Measurements from ENCODE around the gene SNF8. TPM values are rescaled to one million over a fixed set of nuclear protein-coding genes. Genes with fewer than 3 reads are reported as not detected.
A peak's percentile ranks its signal among the peaks of the same experiment; 100 is the strongest.
"Not testable (repeated sequence)": the region's sequence is repeated elsewhere in the genome, so short reads cannot be mapped to it uniquely, and the experiment has no call there.

The SNF8 gene
- total RNA-seq, 1 donor, result 63.7 TPM

DNA sequence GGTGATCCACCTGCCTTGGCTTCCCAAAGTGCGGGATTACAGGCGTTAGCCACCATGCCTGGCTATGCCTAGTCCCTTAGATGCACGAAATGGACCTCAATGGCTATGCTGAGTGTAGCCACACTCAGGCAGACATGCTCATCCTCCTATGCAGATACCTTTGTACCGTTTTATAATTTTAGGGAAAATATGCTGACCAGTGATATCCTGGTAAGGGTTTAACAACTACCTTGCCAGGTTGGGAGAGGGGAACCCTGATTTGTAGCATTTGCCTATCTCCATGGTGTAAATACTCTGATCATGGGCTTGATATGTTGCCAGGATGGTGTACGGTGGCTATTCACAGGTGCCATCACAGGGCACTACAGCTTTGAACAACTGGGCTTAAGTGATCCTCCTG lies 6.9 kb upstream of the SNF8 start:
- Histone ChIP-seq H3K27me3 (ENCODE audit: insufficient read depth, low read length) (no peaks in the 10 kb centered on the region), H3K9me3 (ENCODE audit: low read depth, low read length) (no peaks in the 10 kb centered on the region), H3K36me3 (ENCODE audit: insufficient read depth, low read length) (no peaks in the 10 kb centered on the region), H4K20me1 (ENCODE audit: insufficient read depth, low read length) (no peaks in the 10 kb centered on the region), H2AFZ (ENCODE audit: low read length) (peak overlapping the region; percentile 37), H3K4me1 (ENCODE audit: insufficient read depth, low read length) (no peaks in the 10 kb centered on the region), H3K4me3 (ENCODE audit: insufficient read depth, low read length) (no peak overlapping the region), H3K4me2 (ENCODE audit: insufficient read depth, low read length) (no peak overlapping the region), H3K27ac (ENCODE audit: low read depth, low read length) (no peak overlapping the region), H3K79me2 (ENCODE audit: insufficient read depth, low read length) (no peaks in the 10 kb centered on the region)
- peak; percentile 32 for DNase-seq (ENCODE audit: insufficient read length, low spot score, missing footprints)
- TF ChIP-seq, protein P1, sequence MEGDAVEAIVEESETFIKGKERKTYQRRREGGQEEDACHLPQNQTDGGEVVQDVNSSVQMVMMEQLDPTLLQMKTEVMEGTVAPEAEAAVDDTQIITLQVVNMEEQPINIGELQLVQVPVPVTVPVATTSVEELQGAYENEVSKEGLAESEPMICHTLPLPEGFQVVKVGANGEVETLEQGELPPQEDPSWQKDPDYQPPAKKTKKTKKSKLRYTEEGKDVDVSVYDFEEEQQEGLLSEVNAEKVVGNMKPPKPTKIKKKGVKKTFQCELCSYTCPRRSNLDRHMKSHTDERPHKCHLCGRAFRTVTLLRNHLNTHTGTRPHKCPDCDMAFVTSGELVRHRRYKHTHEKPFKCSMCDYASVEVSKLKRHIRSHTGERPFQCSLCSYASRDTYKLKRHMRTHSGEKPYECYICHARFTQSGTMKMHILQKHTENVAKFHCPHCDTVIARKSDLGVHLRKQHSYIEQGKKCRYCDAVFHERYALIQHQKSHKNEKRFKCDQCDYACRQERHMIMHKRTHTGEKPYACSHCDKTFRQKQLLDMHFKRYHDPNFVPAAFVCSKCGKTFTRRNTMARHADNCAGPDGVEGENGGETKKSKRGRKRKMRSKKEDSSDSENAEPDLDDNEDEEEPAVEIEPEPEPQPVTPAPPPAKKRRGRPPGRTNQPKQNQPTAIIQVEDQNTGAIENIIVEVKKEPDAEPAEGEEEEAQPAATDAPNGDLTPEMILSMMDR (IDR thresholded peaks at IDR 0.05; ENCODE audit: extremely low read depth, low read depth, low read length), result no peak

DNA sequence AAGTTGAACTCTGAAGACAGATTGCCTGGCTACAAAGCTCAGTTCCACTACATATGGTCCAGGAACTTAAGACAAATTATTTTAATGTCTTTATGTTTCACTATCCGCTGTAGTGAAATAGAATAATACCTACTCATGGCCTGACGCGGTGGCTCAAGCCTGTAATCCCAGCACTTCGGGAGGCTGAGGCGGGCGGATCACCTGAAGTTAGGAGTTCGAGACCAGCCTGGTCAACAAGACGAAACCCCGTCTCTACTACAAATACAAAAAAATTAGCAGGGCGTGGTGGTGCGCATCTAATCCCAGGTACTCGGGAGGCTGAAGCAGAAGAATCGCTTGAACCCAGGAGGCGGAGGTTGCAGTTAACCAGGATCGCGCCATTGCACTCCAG lies 614 bp upstream of the SNF8 start:
- peak overlapping the region; percentile 84 for H3K4me3 ChIP-seq (ENCODE audit: insufficient read depth, low read length)
- not testable (repeated sequence) for DNase-seq (ENCODE audit: insufficient read length, low spot score, missing footprints); H3K27me3 ChIP-seq (ENCODE audit: insufficient read depth, low read length)

DNA sequence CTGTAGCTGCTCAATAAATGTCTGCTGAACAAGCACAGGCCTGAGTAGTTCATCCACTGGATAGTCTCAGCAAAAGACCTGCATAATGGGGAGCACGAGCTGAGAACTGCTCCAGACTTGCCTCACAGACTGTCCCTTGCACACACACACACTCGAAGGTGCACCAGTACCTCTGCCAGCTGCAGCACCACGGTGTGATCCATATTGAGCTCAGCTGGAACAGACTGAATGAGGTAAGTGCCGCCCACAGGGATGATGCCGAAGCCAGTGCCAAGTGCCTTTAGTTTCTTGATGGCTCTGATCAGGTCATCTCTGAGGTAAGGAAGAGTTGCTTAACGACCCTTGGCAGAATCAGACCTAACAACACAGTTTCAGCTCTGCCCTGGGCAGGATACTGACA lies 11.6 kb downstream of the SNF8 start:
- H3K4me1 ChIP-seq (ENCODE audit: insufficient read depth, low read length), result peaks cover 4% of the 10 kb centered on the region
- H3K27ac ChIP-seq (ENCODE audit: low read depth, low read length), result no peak overlapping the region
- no peaks in the 10 kb centered on the region for H3K9me3 ChIP-seq (ENCODE audit: low read depth, low read length)
- no peak overlapping the region for H3K4me2 ChIP-seq (ENCODE audit: insufficient read depth, low read length)
- no peaks in the 10 kb centered on the region for H3K27me3 ChIP-seq (ENCODE audit: insufficient read depth, low read length)
- no peak overlapping the region for H2AFZ ChIP-seq (ENCODE audit: low read length)
- H3K36me3 ChIP-seq (ENCODE audit: insufficient read depth, low read length), result peaks cover 79% of the 10 kb centered on the region
- peak; percentile 22 for DNase-seq (ENCODE audit: insufficient read length, low spot score, missing footprints)
- peaks cover 14% of the 10 kb centered on the region for H4K20me1 ChIP-seq (ENCODE audit: insufficient read depth, low read length)
- TF ChIP-seq, protein P1 (IDR thresholded peaks at IDR 0.05; ENCODE audit: extremely low read depth, low read depth, low read length), result no peak
- peaks cover 4% of the 10 kb centered on the region for H3K79me2 ChIP-seq (ENCODE audit: insufficient read depth, low read length)
- no peak overlapping the region for H3K4me3 ChIP-seq (ENCODE audit: insufficient read depth, low read length)

More for the DNA sequence above, 614 bp upstream of the SNF8 start:
- Histone ChIP-seq H2AFZ (ENCODE audit: low read length) (peak overlapping the region; percentile 99), H3K79me2 (ENCODE audit: insufficient read depth, low read length) (peaks cover 26% of the 10 kb centered on the region), H3K4me2 (ENCODE audit: insufficient read depth, low read length) (peak overlapping the region; percentile 94), H3K4me1 (ENCODE audit: insufficient read depth, low read length) (peaks cover 14% of the 10 kb centered on the region), H3K36me3 (ENCODE audit: insufficient read depth, low read length) (peaks cover 19% of the 10 kb centered on the region), H3K27ac (ENCODE audit: low read depth, low read length) (peak overlapping the region; percentile 96)
- H3K9me3 ChIP-seq (ENCODE audit: low read depth, low read length); H4K20me1 ChIP-seq (ENCODE audit: insufficient read depth, low read length): not testable (repeated sequence)

DNA sequence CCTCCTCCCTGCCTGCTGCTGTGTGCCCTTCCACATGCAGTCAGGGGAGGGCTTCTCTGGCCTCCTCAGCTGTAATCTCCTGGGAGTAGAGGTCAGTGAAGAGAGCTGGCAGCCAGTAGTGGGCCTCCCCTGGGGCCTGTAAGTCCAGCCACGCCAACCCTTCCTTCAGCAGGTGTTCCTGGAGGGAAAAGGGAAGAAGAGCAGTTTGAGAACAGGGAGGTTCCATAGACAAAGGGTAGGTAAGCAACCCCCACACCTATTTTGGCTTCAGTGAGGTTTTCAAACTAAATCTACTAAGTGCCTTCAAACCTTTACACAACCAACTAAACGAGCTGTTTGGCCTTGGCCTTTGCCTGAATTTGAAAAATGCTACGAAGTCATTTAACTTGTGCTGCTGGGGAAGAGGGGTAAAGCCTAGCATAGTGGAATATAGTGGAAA lies 14.2 kb downstream of the SNF8 start:
- H3K27ac ChIP-seq (ENCODE audit: low read depth, low read length), result no peak overlapping the region
- no peak overlapping the region for H2AFZ ChIP-seq (ENCODE audit: low read length)
- H3K9me3 ChIP-seq (ENCODE audit: low read depth, low read length), result no peaks in the 10 kb centered on the region
- no peaks in the 10 kb centered on the region for H3K27me3 ChIP-seq (ENCODE audit: insufficient read depth, low read length)
- no peak for DNase-seq (ENCODE audit: insufficient read length, low spot score, missing footprints)
- H3K4me1 ChIP-seq (ENCODE audit: insufficient read depth, low read length), result peaks cover 4% of the 10 kb centered on the region
- H3K36me3 ChIP-seq (ENCODE audit: insufficient read depth, low read length), result peaks cover 85% of the 10 kb centered on the region
- peaks cover 20% of the 10 kb centered on the region for H3K79me2 ChIP-seq (ENCODE audit: insufficient read depth, low read length)
- TF ChIP-seq, protein P1 (IDR thresholded peaks at IDR 0.05; ENCODE audit: extremely low read depth, low read depth, low read length), result no peak
- H4K20me1 ChIP-seq (ENCODE audit: insufficient read depth, low read length), result peaks cover 17% of the 10 kb centered on the region
- no peak overlapping the region for H3K4me2 ChIP-seq (ENCODE audit: insufficient read depth, low read length)
- H3K4me3 ChIP-seq (ENCODE audit: insufficient read depth, low read length), result no peak overlapping the region
